Breast epithelium (tissue), 3 donors: Measurements from ENCODE around the gene MED14.

Experiments
- POLR2A ChIP-seq: fragments of 450-650 bp; IDR thresholded peaks from one replicate; pipeline ENCODE4 v1.6.1; 2016; ENCODE audit warnings: antibody characterized with exemption, mild to moderate bottlenecking, moderate library complexity
- POLR2AphosphoS5 ChIP-seq, 3 donors: sonication (generic); formaldehyde crosslinking; IDR thresholded peaks; one replicate each; pipeline ENCODE4 v1.6.1; 2017; ENCODE audit warnings: antibody characterized with exemption in 3 of 3
- TF ChIP-seq, protein P1 (sequence below), 3 donors: fragments of 450-650 bp; IDR thresholded peaks; one replicate each; pipeline ENCODE4 v1.5.1; 2016 to 2017; ENCODE audit warnings: antibody characterized with exemption in 3 of 3, mild to moderate bottlenecking in 3 of 3, moderate library complexity in 3 of 3

GRCh38 chrX:40646489-40647306, 88.6 kb downstream of the MED14 start:
- TF ChIP-seq, protein P1, sequence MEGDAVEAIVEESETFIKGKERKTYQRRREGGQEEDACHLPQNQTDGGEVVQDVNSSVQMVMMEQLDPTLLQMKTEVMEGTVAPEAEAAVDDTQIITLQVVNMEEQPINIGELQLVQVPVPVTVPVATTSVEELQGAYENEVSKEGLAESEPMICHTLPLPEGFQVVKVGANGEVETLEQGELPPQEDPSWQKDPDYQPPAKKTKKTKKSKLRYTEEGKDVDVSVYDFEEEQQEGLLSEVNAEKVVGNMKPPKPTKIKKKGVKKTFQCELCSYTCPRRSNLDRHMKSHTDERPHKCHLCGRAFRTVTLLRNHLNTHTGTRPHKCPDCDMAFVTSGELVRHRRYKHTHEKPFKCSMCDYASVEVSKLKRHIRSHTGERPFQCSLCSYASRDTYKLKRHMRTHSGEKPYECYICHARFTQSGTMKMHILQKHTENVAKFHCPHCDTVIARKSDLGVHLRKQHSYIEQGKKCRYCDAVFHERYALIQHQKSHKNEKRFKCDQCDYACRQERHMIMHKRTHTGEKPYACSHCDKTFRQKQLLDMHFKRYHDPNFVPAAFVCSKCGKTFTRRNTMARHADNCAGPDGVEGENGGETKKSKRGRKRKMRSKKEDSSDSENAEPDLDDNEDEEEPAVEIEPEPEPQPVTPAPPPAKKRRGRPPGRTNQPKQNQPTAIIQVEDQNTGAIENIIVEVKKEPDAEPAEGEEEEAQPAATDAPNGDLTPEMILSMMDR (IDR thresholded peaks at IDR 0.05): no peak
- TF ChIP-seq POLR2AphosphoS5 (IDR thresholded peaks at IDR 0.05) (no peak), POLR2A (no peak)
